Measurements from ENCODE around the gene HRH3.

Gene HRH3

GRCh38 chr20:62215020-62215990, 4.8 kb downstream of the HRH3 start:
- DNase-seq: no peak

DNA sequence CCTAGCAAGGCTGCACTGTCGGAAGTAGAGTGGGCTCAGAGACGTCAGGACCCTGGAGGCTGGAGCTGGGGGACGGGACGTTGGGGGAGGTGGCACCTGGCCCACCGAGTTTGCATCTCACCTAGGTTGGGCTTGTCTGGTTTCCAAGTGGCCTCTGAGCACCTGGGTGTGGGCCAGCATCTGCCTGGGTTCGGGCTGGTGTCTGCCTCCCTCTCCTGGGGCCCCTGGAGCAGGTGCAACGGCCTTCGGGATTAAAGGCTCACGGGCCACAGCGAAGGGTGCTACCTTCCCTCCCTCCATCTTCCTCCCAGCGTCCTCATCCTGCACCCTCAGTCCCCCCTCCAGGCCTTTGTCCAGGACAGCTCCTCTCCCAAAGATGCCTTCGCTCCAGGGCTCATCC, 6.0 kb downstream of the HRH3 start:
- no peak for DNase-seq

DNA sequence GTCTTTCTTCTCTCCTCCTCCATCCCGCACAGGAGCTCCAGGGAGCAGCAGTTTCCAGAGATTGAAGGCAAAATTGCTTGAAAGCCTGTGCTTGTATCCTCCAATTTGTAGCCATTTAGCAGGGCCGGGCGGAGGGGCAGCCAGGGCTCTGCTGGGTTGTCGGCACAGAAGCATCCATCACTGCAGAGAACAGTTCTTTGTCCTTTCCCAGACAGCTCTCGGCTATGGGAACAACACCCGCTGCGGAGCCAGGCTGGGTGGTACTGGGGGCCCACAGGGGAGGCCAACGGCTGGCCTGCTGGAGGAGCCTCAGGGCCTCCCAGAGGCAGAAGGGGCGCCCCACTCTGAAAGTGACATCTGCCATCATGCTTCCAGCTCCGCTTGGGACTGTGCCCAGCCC, 7.8 kb downstream of the HRH3 start:
- no peak for DNase-seq

- no peak for DNase-seq
These were observed 8.2 kb downstream of the HRH3 start for GRCh38 chr20:62211769-62212288.

DNA sequence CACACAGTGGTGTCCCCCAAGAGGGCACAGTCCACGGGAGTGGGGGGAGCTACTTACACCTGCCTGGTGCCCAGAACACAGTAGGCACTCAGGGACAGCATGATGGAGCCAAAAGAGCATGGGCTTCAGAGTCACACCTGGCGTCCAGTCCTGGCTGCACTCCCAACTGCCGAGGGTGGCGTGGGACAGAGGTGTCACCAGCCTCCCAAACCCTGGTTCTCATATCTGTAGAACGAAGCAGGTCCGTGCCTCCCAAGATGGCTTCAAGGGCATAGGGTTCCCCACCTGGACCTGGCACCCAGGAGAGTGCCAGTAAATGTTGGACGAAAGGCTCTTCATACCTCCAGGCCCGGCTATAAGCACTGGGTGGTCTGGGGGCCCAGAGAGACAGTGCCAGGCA, 8.9 kb downstream of the HRH3 start:
- DNase-seq: no peak

DNA sequence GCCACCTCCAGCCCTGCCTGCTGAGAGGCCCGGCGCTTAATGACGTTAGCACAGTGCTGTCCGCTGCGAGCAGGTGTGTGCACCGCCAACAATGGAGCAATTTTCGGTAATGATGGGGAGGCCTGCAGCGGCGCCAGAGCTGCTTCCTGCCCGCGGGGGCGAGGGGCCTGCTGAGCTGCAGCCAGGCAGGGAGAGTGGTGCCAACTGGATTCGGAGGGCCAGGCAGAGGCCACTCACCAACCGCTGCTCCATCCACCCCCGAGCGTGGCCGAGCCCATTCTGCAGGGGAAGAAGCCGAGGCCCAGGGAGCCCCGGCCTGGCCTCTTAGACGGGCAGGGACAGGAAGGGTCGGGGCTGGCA, 9.6 kb downstream of the HRH3 start:
- DNase-seq: no peak

- no peak for DNase-seq
These were observed 10.1 kb downstream of the HRH3 start for GRCh38 chr20:62209850-62210495.

- no peak for DNase-seq
These were observed 11.0 kb downstream of the HRH3 start for GRCh38 chr20:62208795-62209755.

DNA sequence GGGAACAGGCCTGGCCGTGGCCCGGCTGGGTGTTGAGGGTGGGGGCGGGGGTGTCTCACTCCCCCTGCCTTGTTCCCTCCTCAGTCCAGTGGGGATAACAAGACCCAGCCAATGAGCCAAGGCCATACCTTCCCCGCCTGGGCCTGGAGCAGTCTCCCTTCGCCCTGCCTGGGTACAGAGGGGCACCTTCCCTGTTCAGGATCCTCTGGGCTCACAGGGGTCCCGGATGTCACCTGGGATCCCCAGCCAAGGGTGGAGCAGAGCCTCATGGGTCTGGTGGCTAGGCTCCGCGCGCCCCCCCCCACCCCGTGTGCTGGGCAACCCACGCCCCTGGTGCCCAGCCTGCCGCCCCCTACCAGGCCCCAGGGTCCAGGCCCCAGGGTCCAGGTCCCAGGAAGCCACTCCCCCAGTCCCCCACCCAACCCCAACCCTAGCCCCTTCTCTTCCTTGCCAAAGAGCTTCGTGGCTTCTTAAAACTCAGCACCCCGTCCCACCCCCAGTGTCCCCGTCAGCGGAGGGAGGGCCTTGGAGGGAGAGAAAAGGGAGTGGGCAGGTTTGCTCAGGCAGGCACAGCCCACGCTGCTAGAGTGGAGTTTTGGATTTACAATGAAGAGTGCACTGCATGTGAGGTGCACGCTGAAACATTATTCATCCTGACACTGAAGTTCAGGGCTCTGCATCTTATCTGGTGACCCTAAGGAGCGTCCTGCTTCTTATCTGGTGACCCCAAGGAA, 11.8 kb downstream of the HRH3 start:
- no peak for DNase-seq

DNA sequence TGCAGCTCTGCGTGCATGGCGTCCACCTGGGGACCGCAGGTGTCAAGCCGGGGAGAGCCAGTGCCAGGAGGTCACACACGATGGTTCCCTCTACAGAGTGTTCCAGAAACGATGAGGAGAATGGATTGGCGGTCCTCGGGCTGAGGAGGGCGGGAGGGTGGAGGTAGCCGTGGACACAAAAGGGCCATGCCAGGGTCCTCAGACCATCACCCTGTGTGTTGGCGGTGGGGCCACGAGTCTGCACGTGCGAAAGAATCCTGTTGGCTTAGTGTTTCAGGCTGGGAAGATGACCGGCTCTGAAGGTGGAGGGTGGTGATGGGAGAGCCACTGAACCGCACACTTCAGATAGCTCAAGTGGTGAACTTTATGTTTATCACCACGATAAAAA, 13.7 kb downstream of the HRH3 start:
- no peak for DNase-seq

DNA sequence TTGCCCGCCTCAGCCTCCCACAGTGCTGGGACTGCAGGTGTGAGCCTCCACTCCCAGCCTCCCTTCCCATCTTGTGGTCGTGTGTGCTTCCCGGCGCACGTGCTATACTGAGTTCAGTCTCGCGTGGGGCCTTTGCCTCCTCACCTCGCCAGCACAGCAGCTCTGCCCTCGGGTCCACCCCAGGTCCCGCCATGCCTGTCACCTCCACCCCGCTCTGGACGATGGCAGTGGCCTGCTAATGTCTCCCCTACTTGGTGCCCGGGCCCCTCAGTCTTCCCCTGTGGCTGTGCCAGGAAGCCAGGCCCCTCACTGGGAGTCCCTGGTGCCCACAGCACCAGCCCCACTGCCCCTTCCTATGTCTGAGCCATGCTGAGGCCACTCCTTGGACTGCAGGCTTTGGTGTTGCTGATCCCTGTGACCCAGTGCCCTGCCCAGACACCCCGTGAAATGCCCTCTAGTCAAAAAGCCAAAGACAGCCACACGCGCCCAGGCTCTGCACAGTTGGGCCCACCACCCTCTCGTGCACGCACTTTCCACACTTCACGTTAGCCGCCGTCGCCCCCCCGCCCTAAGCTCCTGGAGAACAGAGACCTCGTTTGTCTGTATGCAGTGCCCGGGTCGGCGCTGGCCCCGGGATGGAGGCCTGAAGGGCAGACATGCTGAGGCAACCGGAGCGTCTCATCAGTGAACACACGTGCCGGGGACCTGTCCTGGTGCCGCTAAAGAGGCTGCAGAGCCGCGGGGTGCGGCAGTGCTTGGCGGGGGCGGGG, 14.3 kb downstream of the HRH3 start:
- DNase-seq: no peak

DNA sequence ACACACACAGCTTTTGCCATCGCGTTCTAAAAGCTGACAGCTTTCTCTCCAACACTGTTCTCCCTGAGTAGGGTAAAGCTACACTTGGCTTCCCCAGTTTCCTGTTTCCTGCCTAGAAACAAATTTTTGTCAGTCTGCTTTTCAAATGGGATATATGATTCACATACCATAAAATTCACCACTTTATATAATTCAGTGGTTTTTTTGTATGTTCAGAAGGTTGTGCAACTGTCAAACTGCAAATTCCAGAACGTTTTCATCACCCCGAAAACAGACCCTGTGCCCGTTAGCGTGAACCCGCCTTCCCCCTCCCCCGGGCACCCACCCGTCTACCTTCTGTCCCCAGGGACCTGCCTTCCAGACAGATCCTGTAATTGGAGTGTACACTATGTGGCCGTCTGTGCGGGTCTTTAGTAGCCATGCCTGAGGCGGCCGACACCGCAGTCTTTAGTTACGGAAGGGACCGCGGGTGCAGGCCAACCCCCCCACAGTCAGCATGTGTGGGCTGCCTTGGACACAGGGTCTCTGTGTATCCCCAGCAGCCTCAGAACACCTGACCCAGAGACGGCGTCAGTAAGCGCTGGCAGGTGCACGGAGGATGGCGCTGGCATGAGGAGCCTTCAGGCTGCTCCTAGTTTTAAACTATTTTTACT, 16.6 kb downstream of the HRH3 start:
- no peak for DNase-seq

DNA sequence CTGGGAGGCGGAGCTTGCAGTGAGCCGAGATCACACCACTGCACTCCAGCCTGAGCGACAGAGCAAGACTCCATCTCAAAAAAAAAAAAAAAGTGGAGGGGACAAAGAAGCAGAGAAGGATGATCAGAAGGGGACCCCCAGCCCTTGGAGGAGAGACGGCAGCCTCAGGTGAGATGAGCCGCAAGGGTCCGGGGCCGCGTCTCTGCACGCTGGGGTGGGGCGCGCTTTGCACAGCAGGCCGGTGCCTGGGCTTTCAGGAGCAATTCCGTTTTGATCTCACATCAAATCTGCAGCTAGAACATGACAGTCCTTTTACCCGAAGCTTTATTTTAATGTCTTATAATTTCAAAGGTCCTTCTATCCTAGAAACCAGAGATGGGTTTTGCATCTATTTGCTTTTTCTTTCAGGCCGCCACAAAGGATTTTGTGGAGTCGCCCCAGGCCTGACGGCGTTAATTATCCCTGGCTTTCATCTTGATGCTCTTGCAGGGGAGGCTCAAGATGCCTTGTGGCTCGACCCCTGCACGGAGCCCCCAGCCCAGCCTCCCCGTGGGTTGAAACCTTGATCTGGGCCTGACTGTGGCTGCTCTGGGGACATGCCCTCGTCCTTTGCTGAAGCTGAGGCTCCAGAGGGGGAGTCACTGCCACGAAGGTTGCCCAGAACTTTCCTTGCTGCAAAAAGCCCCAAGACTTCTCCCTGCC, 17.3 kb downstream of the HRH3 start:
- DNase-seq: no peak

- no peak for DNase-seq
These were observed 18.0 kb downstream of the HRH3 start for GRCh38 chr20:62202083-62202395.

- no peak for DNase-seq
These were observed 18.6 kb downstream of the HRH3 start for GRCh38 chr20:62201173-62202082.

- no peak for DNase-seq
These were observed 19.4 kb downstream of the HRH3 start for GRCh38 chr20:62200491-62201172.

- DNase-seq: no peak
These were observed 21.1 kb downstream of the HRH3 start for GRCh38 chr20:62198931-62199330.

- DNase-seq: no peak
These were observed 21.6 kb downstream of the HRH3 start for GRCh38 chr20:62198496-62198895.

- DNase-seq: no peak
These were observed 22.3 kb downstream of the HRH3 start for GRCh38 chr20:62197801-62198200.
